ENCODE data around the gene CRELD2.

GRCh38 chr22:49879871-49880270 lies 38.6 kb upstream of the CRELD2 start:
- TF ChIP-seq MTA1 (CRISPR knock-in tag; IDR thresholded peaks at IDR 0.05; ENCODE audit: borderline replicate concordance) (no peak), EP300 (IDR thresholded peaks at IDR 0.05; ENCODE audit: low read depth in 2 of 2, low read length in 2 of 2) (no peak), EP300 (CRISPR knock-in tag; IDR thresholded peaks at IDR 0.05; ENCODE audit: borderline replicate concordance) (no peak), ZNF619 (CRISPR knock-in tag; IDR thresholded peaks at IDR 0.05) (no peak), DR1 (CRISPR knock-in tag; IDR thresholded peaks at IDR 0.05) (no peak), LRRFIP1 (CRISPR knock-in tag; conservative IDR thresholded peaks at IDR 0.05) (no peak), RAD51 (IDR thresholded peaks at IDR 0.05; ENCODE audit: borderline replicate concordance) (no peak), KDM5A (IDR thresholded peaks at IDR 0.05; ENCODE audit: borderline replicate concordance, low read length) (no peak), ATAD3A (CRISPR knock-in tag; IDR thresholded peaks at IDR 0.05) (no peak), CTCF (CRISPR knock-in tag; IDR thresholded peaks at IDR 0.05) (no peak), HDAC1 (CRISPR knock-in tag; IDR thresholded peaks at IDR 0.05) (no peak), NR2C2 (CRISPR knock-in tag; IDR thresholded peaks at IDR 0.05; ENCODE audit: borderline replicate concordance) (no peak), JUN (CRISPR knock-in tag; IDR thresholded peaks at IDR 0.05) (no peak)

Data from HepG2 (cell line).